GM08714 (cell line): ENCODE measurements around the gene COPS7A.

Source experiments
- H3K4me3 ChIP-seq: fragments of 200-500 bp; sonication (Bioruptor generic); 2 replicates; pipeline ENCODE4 v1.5.1; 2014; ENCODE audit warnings: mild to moderate bottlenecking, low read length, inconsistent platforms
- ZNF274 ChIP-seq: IDR thresholded peaks from 2 replicates; pipeline ENCODE4 v1.6.1; 2012; ENCODE audit warnings: mild to moderate bottlenecking, low read depth, low read length

Gene COPS7A

GRCh38 chr12:6723607-6724408, at the start of gene COPS7A:
COPS7A (plus strand) TSS chr12:6724046; CDS start chr12:6724657, 611 bp downstream.
- peak within 1 kb of the TSS; percentile 91 for H3K4me3 ChIP-seq
- TF ChIP-seq ZNF274, result no peak

GRCh38 chr12:6676962-6677361, 46.9 kb upstream of the COPS7A start:
- TF ChIP-seq ZNF274, result no peak
- H3K4me3 ChIP-seq, result no peak overlapping the region

GRCh38 chr12:6684609-6685008, 39.2 kb upstream of the COPS7A start:
- TF ChIP-seq ZNF274, result no peak
- H3K4me3 ChIP-seq, result no peak overlapping the region

GRCh38 chr12:6685814-6686213, 38.0 kb upstream of the COPS7A start:
- no peak overlapping the region for H3K4me3 ChIP-seq
- TF ChIP-seq ZNF274, result no peak

- peak overlapping the region; percentile 77 for H3K4me3 ChIP-seq
- TF ChIP-seq ZNF274, result no peak
Observed at GRCh38 chr12:6688543-6688998, 35.3 kb upstream of the COPS7A start.

- TF ChIP-seq ZNF274, result no peak
- H3K4me3 ChIP-seq, result peak within 1 kb of the TSS; percentile 92
Observed at GRCh38 chr12:6688999-6689882, 34.6 kb upstream of the COPS7A start, which contains the start of gene ZNF384. ZNF384 (minus strand) TSS chr12:6689375; CDS start chr12:6679520, 9,855 bp downstream.

- no peak for TF ChIP-seq ZNF274
Observed at GRCh38 chr12:6691473-6691872, 32.4 kb upstream of the COPS7A start.

GRCh38 chr12:6692888-6693287, 31.0 kb upstream of the COPS7A start:
- TF ChIP-seq ZNF274, result no peak

More at GRCh38 chr12:6691473-6691872, 32.4 kb upstream of the COPS7A start:
- H3K4me3 ChIP-seq, result no peak overlapping the region

GRCh38 chr12:6693832-6694355, 30.0 kb upstream of the COPS7A start:
- TF ChIP-seq ZNF274, result no peak
- no peak overlapping the region for H3K4me3 ChIP-seq

More at GRCh38 chr12:6692888-6693287, 31.0 kb upstream of the COPS7A start:
- no peak overlapping the region for H3K4me3 ChIP-seq

- TF ChIP-seq ZNF274, result no peak
- H3K4me3 ChIP-seq, result no peak overlapping the region
Observed at GRCh38 chr12:6694701-6695100, 29.1 kb upstream of the COPS7A start.

GRCh38 chr12:6695313-6696045, 28.4 kb upstream of the COPS7A start:
- no peak overlapping the region for H3K4me3 ChIP-seq
- TF ChIP-seq ZNF274, result no peak

GRCh38 chr12:6696690-6697583, 26.9 kb upstream of the COPS7A start:
- H3K4me3 ChIP-seq, result no peak overlapping the region
- TF ChIP-seq ZNF274, result no peak
